ENCODE measurements around the gene STIMATE.

STIMATE gene

GRCh38 chr3:52897130-52898122, at the start of gene STIMATE:
Gene STIMATE (minus strand): TSS chr3:52897548. CDS start chr3:52897450, 98 bp downstream.
- peak; percentile 62 for DNase-seq (ENCODE audit: low read depth)

DNA sequence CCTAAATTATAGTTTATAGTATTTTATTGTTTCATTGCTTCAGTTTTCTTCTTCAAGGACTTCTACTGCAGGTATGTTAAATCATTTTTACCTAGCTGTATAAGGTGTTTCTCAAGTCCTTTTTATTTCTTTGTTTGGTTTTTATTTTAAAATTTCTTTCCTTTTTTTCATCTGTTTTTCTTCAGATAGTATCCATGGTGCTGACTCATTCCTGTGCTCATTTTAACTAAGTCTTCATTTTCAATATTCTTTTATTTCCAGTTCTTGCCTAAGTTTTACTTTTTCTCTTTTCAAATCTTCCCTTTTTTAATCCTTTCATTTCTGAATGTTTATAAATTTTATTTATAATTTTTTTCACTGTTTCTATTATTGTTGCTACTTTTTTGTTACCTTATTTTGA, 42.3 kb upstream of the STIMATE start:
- no peak for DNase-seq (ENCODE audit: low read depth)

GRCh38 chr3:52934630-52935530, 37.5 kb upstream of the STIMATE start:
- peak; percentile 66 for DNase-seq (ENCODE audit: low read depth)

DNA sequence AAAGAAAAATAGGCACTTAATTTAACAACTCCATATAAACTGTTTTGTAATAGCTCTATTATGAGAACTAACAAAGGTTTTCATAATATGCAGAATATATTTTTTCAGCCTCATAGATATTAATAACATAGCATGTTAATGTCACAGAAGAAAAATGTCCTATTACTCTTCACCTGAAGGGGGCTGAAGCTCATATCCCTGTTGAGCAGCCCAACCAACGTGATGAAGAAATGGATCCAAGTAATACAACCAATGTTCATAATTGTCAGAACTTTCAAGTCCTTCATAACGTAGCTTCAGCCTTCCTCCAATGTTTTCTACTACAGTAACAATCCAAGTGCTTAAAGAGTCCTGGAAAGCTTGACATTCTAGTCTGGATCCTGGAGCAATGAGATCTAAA, 34.5 kb upstream of the STIMATE start:
- no peak for DNase-seq (ENCODE audit: low read depth)

DNA sequence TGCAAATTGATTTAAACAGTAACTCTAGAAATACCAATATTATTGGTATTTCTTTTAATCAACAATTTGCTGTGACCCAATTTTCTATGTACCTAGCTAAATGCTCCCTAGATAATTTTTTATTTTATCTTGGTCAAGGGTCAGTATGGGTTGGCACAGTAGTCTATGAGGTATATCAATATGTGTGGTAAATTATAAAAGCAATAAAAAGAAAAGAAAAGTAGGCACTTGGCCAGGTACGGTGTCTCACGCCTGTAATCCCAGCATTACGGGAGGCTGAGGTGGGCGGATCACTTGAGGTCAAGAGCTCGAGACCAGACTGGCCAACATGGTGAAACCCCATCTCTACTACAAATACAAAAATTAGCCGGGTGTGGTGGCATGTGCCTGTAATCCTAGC, 34.0 kb upstream of the STIMATE start:
- DNase-seq (ENCODE audit: low read depth), result no peak

GRCh38 chr3:52930748-52931147, 33.4 kb upstream of the STIMATE start:
- no peak for DNase-seq (ENCODE audit: low read depth)

- no peak for DNase-seq (ENCODE audit: low read depth)
Measured at GRCh38 chr3:52926554-52926953, 29.2 kb upstream of the STIMATE start.

DNA sequence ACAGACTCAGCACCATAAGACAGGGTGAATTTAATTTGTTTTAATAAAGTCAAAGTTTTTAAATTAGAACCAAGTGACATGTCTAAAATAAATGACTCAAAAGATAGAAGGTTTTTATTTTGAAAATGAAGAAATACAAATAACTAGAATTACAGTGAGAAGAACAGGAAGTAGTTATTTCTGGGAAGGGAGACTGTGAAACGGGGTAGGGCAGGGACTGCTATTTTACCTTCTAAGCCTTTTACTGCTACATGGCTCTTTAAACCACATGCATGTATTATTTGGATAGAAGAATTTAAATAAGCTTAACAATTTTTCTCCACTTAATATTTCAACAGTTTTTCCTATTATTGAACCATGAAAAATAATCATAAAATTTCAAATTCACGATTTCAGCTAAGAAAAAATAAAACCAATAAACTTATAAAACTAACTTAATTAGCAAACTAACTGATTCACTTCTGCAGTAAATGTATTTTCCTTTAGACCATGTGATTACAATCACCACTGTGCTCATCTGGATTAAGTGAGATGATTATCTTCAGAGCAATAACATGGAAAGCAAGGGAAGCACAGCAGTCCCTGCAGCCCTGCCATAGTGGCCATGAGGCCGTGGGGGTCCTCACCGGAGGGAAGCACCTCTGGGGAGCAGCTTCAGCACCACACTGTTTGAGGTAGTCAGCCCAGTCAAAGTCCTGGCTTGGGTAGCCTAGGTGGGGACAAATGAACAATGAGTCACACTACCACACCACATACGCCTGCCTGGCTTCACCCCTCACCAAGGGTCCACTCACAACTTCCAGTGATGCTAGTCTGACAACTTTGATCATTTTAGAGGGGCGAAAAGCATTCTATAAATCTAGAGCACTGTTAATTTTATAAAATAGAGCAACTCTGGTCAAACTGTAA, 28.3 kb upstream of the STIMATE start:
- DNase-seq (ENCODE audit: low read depth), result no peak

GRCh38 chr3:52923963-52924362, 26.6 kb upstream of the STIMATE start:
- no peak for DNase-seq (ENCODE audit: low read depth)

- no peak for DNase-seq (ENCODE audit: low read depth)
Measured at GRCh38 chr3:52920841-52921240, 23.5 kb upstream of the STIMATE start.

DNA sequence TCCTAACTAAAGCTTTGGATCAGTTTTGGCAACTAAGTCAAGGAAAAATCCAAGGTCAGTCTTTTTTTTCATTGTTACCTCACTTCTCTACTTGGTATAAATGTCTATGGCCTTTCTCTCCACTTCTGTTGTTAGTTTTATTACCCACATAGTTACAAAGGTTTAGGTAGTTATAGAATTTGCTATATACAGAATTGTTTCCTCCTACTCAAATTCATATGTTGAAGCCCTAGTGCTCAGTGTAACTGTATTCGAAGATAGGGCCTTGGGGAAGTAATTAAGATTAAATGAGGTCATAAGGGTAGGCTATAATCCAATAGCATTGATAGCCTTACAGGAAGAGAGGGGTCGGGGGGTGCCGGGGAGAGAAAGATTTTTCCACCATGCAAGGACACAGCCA, 19.7 kb upstream of the STIMATE start:
- DNase-seq (ENCODE audit: low read depth), result no peak

- DNase-seq (ENCODE audit: low read depth), result no peak
Measured at GRCh38 chr3:52915294-52915693, 17.9 kb upstream of the STIMATE start.

DNA sequence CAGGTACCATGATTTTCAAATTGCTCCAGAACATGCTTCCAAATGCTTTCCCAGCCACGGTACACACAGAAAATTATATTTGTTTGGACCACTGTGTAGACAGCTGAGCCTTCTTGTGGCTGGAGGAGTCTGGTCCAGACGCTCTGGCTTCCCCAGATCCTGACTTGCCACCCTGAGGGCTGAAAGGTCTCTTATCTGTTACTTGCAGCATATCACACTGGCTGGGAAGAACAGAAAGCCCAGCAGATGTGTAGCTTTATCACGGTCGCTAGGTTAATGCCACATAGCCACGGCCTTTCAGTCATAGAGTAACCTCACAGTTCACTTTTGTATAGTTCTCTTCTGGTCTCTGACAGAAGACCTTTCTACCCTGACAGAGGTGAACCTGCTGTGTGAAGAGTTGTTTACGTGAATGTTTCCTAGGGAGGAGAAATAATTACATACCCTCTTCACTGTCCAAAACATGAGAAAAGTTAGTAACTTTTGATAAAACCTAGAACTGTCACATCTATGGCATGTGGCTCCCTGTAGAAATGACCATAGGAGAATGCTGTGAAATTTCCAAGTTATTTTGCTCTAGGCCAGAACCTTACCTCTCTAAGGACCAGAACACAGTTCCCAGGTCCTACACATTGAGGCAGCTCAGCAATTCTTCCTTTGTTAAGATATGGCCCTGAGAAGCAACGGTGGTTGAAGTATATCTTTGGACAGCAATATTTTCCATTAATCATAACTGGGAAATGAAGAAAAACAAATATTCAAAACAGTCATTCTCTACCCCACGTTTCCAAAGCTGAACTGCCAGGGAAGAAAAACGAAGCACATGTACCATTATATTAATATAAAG, 15.8 kb upstream of the STIMATE start:
- DNase-seq (ENCODE audit: low read depth), result no peak

DNA sequence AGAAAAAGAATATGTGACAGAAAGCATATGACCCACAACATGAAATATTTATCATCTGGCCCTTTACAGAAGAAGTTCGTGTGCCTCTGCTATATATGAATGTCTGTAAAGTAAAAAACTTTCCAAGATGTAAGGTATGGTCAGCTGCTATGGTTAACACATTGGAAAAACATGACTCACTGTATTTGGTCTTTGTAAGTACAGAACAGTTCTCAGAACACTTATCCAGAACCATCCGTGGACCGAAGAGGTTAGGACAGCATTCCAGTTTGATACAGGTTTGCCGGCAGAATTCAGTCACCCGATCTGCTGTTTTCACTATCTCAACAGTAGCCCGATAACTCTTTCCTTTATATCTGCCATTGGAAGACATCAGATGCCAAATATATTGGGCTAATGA, 13.5 kb upstream of the STIMATE start:
- no peak for DNase-seq (ENCODE audit: low read depth)

DNA sequence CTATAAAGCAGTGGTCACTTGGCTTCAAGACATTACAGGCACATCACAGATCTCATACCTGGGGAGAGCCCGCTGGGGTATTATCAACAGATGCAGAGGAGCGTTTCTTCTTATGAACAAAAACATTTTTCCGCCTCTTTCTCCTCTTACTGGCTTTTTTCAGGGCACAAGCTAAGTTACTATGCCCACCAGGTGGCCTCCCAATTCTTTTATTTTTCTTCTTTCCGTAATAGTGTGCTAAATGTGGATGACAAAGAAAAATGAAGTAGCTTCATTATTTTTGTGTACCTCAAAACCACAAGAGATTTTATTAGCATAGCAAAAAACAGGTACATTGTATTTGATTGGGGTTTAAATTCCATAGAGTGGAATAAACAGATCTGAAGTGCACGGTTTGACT, 10.1 kb upstream of the STIMATE start:
- DNase-seq (ENCODE audit: low read depth), result no peak

DNA sequence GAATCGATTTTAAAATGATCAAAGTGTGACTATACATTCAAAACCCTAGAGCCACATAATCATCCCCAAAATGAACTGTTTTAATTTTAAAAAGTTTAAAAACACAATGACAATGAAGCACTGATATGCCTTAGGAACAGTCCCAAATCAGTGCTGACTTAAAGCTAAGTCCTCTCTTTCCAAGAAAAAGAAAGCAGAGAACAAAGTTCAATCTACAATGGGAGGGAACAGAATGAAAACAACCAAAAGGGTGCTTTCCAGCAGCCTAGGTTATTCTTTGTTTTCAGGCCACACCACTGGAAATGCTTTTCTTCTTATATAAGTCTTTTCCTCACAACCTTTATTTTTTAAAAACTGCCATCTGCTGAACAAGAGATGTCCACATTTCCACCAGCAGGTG, 7.2 kb upstream of the STIMATE start:
- DNase-seq (ENCODE audit: low read depth), result no peak

DNA sequence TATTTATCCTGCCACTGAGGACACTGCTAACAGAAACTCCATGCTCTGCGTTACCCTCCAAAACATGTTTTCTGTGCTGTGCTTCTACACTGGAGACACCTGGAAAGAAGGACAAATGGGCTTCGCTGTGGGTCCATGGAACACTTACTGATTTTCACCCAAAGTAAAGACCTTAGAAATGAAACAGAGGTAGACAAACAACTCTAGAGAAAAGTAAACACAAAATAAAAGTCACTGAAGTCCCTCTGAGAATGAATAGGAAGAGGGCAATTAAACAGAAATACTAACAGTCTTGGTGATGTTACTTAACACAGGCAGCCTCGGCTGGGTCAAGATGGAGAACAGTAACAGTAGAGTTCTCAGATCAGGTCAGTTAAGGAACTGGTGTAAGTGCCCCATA, 6.7 kb upstream of the STIMATE start:
- no peak for DNase-seq (ENCODE audit: low read depth)

- no peak for DNase-seq (ENCODE audit: low read depth)
Measured at GRCh38 chr3:52896613-52897012, 735 bp downstream of the STIMATE start.

DNA sequence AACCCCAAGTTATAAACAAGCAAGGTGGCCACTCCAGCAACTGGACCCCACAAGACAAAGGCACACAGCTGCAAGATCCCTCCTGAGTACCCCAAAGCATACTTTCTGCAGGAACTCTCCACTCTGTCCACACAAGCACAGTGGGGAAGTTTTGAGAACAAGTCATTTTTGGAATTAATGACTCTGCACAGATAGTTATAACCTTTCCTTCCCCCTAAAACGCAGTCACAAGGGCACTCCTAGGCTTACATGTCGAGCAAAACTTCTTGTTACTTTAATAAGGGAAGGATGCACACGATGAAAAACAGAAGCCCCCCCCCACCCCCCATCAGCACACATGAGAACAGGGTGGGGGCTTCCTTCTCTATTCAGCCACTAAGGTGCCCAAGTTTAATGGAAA, 1.2 kb downstream of the STIMATE start:
- DNase-seq (ENCODE audit: low read depth), result no peak

DNA sequence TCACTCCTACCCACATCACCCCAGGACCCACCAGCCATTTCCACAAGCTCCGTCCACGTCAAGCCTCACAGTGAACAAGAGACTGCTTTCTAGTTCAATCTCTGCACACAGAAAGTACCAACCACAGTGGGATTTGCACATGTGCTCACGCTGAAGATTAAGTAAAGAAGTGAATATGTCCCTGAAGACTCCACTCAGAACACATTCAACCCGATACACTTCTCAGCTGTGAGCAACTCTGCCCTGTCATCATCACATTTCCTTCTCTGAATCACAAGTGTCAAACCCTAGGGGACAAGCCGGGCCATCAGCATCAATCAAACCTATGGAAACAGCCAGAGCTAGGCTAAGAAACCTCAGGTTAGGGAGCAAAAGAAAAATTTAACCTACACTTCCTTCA, 1.9 kb downstream of the STIMATE start:
- no peak for DNase-seq (ENCODE audit: low read depth)

- no peak for DNase-seq (ENCODE audit: low read depth)
Measured at GRCh38 chr3:52894756-52895155, 2.6 kb downstream of the STIMATE start.

All from amniotic epithelial cell (primary cell).